Fibroblast of skin of abdomen (primary cell): Measurements from ENCODE around the gene HDAC11.
A peak's percentile ranks its signal among the peaks of the same experiment; 100 is the strongest.
"Not testable (repeated sequence)": the region's sequence is repeated elsewhere in the genome, so short reads cannot be mapped to it uniquely, and the experiment has no call there.

Experiments
- DNase-seq: peaks from one replicate; pipeline ENCODE4 v3.0.0-alpha.2; 2013

HDAC11 gene

DNA sequence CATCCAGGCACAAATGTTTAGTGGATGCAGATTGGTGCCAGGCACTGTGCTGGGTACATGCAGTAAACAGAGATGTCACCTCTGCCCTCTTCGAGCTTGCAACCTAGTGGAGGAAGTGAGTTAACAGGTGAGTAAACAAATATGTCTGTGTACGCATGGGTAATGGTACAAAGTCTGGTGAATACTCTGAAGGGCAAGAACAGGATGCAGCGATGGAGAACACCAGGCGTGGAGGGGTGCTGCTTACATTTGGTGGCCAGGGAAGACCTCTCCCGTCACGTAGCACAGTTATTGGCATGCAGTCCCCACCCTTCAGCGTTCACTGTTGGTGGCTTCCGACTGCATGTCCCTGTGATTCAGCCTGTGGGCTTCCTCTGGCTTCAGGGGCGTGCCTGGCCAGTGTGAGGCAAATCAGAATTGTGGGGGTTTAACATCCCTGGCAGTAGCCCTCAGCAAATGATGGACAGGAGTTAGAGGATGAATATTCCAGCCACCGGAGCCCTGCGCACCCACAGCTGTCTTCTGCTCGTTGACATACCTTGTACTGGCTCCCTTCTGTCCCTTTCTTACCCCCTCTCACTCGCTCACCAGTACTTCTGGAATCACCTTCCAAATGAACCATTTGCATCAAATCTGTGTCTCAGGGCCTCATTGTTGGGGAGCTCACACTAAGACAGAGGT is 9.1 kb upstream of the HDAC11 start:
- DNase-seq = no peak

DNA sequence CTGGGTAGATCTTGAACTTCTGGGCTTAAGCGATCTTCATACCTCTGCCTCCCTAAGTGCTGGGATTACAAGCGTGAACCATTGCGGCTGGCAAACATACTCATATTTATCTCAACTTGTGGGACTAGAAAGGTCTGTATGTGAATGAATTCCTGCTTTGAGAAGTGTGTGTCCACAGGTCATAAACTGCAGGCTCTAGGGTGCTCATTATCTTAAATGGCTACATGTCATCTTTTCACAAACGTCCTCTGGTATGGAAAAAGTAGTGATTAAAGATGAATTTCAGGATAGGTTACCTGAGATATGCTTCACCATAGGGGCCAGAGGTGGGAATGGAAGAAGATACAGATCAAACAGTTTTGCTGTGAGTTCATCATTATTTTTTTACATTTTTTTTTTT is 7.8 kb upstream of the HDAC11 start:
- no peak for DNase-seq

DNA sequence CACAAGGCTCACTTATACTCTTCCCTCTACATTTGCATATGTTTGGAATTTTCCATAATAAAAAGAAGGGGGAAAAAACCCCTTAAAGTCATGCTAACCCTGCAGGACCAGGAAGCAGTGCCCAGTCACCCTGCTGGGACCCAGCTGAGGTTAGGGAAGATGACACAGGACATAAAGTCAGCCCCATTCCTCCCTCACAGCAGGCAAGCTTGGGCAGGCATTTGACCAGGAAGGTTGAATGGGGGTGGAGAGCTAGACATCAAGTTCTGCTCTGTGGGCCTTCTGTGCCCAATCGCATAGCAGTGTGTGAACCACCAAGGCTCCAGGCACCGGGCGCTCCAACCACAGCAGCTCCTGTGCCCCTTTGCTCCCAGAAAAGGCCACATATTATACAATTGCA is 7.1 kb upstream of the HDAC11 start:
- no peak for DNase-seq

DNA sequence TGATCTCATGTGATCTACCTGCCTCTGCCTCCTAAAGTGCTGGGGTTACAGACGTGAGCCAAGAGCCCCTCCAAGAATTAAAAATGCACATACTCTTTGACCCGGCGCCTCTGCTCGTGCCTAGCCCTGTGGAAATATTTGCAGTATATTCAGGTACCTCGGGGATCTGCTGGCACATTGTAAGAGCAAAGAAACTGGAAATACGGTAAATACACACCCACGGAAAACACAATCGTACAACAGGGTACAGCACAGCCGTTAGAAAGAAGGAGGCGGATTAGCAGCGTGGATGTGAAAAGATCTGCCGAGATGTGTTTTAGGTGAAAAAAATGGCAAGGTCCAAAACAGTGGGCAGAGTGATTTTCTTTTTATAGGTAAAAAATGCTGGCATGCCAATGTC is 6.1 kb upstream of the HDAC11 start:
- DNase-seq = no peak

DNA sequence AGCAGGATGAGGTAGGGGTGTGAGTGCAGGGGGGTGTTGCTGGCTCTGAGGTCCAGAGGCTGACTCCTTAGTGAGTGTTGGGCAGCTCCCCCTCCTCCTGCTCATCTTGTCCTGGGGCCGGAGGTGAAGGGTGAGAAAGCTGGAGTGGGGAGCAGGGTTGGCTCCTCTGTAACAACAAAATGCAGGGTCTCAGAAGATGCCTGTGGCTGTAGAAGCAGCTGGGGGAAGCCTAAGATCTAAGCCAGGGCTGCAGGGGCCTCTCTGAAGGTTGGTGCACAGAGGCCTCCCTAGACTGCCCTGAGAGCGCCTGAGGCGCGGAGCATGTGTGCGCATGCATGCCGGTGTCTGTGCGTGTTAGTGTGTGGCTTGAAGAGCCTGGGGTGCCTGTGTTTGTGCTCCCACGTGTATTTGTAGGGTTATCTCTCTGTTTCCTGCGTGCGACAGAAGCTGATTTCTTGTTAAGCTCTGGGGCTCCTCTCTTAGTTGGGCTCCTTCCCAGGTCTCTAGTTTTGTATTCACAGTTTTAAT is 5.3 kb upstream of the HDAC11 start:
- no peak for DNase-seq

DNA sequence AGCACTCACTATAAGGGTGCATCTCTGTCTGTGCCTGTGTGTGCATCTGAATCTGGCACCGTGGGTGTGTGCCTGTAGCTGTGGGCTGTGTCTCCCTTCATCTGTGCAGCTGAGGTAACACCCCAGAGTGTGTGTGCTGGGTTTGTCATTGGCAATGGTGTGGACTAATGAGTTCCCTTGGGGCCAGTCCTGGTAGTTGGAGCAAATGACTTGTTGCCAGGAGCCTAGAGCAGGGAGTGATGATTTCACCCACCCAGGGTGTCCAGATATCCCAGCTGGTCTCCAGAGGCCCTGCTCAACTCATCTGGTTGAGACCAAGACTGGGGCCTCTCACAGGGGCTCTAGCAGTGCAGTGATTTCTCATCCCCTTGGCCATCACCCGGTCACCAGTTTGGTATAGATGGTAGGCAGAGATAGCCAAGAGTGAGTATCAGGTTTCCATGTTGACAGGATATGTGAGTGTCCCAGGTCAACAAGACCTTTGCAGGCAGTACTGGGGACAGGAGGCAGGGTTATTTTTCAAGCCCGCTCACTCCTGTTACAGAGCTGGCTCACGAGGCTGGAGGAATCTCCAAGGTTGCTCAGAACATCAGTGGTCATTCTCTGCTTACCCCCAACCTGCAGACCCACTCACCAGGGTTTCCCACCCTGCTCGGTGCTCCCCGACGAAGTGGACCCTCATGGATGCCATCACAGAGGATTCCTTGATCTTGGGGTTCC is 4.1 kb upstream of the HDAC11 start:
- no peak for DNase-seq

DNA sequence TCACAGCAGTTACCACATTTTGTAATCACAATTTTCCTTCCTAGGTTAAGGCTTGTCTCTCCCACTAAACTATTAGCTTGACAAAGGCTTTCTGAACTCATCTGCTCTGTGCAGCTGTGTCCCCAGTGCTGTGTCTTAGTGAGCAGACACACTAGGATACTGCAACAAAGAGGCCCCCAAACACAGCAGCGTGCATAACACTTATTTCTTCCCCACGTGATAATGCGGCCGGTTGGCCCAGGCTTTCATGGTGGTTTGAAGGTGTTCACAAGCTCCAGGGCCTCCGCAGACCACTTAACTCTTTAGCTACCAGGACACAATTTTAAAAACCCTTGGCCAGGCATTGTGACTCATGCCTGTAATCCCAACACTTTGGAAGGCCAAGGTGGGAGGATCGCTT is 2.2 kb upstream of the HDAC11 start:
- no peak for DNase-seq

DNA sequence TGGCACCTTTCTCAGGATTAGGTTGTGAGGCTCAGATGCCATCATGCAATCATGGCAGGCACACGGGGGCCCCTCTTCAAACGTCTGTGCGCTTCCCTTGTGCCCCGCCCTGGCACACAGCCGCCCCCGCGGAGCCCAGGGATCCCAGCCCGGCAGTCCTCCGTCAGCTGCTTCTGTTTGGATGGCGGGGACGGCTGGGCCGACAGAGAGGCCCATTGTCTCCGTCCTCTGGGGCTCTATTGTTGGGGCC is 849 bp upstream of the HDAC11 start:
- no peak for DNase-seq

DNA sequence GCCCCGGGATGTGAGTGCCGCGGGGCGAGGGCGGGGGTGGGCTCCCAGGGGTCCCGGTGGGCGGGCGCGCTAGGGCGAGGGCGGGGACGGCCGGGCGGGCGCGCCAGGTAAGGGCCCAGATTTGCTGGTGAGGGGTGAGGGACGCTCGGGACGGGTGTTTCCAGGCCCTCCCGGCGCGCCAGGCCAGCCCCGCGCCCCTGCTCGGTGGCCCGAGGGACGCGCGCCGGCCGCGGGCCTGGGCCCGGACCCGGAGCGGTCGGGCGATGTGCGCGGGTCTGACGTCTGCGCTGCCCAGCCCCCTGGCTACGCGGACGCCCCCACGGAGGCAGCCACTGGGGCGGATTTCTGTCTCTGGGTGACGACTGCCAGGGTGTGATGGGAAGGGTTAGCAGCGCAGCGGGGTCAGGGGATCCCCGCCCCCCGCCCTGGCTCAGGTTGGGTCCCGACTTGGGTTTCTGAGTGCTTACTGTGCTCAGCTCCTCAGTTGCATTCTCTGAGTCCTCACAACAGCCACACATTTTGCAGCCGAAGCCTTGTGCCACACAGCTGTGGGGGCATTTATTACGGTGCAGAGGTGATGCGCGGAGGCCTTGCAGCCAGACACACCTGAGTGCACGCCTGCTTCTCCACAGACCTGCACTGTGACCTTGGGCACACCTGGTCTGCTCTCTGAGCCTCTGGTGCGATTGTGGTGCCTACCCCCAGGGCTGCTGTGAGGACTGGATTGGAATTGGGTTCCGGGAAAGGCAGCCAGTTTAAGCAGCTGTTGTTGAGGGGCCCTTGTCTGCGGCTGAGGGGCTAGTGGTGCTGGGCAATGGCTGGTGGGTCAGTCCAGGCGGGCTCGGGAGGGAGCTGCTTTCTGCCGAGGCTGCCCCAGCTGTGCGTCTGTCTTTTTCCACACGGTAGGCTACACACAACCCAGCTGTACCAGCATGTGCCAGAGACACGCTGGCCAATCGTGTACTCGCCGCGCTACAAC is 523 bp downstream of the HDAC11 start:
- DNase-seq = peak; percentile 6

DNA sequence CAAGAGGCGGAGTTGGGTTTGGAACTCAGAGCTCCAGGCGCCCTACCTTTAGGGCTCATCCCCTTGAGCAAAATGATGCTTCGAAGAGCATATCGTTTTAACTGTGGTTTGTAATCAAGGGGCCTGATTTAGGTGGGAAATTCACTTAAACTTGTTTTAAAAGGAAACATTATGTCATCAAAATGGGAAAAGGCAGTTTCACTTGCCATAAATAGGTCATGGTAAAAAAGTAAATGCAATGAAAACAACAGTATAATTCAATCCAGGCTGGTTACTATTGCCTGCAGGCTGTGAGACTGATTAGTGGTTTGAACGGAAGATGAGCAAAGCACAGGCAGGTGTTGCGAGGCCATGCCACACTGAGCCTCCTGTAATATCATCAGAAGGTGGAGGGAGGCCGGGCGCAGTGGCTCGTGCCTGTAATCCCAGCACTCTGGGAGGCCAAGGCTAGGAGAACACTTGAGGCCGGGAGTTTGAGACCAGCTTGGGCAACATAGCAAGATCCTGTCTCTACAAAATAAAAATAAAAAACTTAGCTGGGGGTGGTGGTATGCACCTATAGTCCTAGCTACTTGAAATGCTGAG is 2.1 kb downstream of the HDAC11 start:
- no peak for DNase-seq

DNA sequence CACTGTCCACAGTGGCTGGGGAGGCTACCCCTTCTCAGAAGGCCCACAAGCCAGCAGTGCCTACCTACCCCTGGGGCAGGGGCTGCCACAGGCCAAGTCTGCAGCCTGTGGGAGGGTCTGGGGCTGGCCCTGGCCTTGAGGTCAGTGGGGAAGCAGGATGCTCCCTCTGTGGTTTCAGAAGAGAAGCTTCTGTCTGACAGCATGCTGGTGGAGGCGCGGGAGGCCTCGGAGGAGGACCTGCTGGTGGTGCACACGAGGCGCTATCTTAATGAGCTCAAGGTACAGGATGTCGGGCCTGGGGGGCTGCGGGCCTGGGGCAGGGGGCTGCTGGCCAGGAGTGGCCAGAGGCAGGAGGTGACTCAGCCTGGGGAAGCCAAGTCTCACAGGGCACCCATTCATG is 3.2 kb downstream of the HDAC11 start:
- DNase-seq = no peak

DNA sequence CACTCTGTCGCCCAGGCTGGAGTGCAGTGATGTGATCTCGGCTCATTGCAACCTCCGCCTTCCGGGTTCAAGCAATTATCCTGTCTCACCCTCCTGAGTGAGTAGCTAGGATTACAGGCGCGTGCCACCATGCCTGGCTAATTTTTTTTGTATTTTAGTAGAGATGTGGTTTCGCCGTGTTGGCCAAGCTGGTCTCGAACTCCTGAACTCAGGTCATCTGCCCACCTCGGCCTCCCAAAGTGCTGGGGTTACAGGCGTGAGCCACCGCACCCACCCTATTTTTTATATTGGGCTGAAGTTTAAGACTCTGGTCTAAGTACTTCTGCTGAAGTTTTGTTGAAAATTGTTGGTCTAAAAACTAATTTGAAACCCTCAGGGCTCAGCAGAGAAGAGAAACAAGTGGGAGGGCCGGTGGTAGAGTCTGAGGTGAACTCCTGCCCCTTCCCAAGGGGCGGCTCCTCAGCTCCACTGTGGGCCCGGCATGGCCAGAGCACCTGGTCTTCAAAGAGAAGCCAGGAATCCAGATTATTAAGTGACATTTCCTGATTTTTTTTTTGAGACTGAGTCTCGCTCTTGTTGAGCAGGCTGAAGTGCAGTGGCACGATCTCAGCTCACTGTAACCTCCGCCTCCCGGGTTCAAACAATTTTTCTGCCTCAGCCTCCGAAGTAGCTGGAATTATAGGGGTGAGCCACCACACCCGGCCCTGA is 4.0 kb downstream of the HDAC11 start:
- no peak for DNase-seq

DNA sequence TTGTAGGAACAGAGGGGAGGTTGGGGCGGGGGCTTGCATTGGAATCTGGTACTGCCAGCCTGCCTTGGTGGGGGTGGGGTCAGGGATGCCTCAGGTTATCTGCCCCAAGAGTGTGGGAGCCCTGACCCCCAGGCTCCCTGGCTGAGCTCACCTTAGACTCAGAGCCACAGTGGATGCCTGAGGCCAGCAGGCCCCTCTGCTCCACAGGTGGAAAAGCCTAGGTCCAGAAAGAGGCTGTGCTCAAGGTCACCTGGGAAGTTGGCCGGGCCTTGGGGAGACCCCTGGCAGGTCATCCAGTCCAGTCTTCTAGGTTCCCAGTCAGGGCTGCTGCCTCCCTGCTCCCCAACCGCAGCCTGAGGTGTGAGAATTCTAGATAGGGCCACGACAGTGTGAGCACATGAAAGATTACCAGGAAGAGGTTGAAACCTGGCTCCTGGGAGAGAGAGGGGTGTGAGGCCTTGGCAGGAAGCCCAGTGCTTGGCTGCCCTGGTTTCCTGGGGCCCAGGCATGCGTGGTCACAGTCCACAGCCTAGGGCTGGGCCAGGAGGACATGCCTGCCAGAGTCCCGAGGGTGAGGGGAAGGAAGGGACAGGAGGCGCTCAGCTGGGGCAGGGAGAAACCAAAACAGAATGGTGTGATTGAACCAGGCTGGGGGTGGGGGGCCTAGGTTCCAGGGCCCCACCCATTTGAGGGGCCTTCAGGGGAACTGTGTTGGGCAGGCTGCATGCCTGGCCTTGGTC is 4.9 kb downstream of the HDAC11 start:
- peak; percentile 42 for DNase-seq

DNA sequence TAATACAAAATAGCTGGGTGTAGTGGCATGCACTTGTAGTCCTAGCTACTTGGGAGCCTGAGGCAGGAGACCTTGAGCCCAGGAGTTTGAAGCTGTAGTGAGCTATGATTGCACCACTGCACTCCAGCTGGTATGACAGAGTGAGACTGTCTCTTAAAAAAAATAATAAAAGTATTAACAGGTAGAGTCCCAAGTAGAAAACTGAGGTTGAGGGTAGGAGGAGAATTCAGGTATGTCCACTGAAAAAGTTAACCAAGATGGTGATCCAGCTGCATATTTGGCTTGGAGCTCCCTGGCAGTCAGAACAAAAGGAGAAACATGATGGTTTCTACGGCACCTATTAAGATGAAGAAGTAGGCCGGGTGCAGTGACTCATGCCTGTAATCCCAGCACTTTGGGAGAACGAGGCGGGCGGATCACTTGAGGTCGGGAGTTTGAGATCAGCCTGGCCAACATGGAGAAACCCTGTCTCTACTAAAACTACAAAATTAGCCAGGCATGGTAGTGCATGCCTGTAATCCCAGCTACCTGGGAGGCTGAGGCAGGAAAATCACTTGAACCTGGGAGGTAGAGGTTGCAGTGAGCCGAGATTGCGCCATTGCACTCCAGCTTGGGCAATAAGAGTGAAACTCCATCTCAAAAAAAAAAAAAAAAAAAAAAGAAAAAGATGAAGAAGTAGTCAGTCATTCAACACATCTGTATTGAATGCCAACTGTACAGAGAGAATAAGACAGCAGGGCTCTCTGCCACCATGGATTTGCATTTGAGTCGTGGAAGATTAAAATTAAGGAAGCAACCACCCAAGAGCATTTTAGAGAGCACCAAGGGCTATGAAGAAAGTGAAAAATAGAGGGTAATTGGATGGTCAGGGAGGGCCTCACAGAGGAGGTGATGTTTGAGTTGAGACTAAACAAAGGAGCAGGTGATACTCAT is 5.8 kb downstream of the HDAC11 start:
- not testable (repeated sequence) for DNase-seq

DNA sequence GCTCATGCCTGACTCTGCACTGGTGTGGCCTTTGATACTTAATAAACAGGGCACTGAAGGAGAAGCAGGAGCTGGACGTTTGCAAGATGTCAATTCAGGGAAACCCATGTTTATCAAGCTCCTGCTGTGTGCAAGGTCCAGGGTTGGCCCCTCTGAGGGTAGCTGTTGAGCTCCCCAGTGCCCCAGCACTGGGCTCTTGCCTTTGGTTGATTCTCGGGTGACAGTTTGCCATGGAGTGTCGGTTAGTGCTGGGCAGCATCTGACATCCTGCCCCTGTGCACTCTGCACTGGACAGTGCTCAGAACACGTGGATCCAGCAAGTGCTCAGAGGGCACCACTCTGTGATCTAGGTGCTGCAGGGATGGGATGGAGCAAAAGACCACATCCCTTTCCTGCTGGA is 7.3 kb downstream of the HDAC11 start:
- no peak for DNase-seq

DNA sequence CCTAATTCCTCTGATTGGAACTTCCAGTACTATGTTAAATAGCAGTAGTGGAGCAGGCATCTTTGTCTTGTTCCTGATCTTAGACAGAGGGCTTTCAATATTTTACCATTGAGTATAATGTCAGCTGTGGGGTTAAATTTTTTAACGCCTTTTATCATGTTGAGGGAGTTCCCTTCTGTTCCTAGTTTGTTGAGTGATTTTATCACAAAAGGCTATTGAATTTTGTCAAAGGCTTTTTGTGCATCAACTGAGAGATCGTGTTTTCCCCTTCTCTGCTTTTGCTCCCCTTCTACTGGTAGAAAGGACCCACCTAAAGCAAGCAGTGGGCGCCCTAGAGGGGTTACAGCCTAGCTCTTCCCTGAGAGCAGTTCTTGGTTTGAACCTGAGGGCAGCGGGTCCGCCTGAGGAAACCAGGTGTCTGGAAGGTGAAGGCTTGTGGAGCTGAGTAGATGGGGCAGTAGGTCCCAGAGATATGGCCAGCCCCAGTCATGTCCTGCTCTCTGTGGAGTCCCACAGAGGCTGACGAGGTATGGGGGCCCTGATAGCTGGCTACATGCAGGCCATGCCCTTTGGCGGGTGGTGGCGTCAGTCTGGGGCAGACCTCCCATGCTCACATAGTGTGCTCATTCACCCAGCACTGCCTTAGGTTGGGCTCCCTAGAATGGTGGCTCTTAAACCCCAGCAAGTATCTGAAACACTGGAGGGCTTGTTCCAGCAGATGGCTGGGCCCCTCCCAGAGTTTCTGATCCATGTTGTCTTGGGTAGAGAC is 11.3 kb downstream of the HDAC11 start:
- DNase-seq = no peak

DNA sequence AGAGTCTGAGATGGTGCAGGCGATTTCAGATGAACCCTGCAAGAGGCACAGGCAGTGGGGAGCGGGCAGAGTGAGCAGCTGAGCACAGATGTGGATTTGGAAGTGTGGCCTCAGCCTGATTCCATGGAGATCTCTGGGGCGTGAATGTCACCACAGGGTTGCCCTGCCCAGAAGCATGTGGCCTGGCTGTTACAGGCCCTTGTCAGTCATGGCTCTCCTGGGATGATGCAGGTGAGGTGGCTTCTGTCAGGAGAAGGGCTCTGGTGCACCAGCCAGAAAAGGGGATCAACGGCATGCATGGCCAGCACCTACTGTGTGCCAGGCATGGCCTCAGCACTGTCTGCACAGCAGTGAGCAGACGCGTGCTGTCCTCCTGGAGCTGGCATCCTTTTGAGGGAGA is 11.9 kb downstream of the HDAC11 start:
- no peak for DNase-seq

DNA sequence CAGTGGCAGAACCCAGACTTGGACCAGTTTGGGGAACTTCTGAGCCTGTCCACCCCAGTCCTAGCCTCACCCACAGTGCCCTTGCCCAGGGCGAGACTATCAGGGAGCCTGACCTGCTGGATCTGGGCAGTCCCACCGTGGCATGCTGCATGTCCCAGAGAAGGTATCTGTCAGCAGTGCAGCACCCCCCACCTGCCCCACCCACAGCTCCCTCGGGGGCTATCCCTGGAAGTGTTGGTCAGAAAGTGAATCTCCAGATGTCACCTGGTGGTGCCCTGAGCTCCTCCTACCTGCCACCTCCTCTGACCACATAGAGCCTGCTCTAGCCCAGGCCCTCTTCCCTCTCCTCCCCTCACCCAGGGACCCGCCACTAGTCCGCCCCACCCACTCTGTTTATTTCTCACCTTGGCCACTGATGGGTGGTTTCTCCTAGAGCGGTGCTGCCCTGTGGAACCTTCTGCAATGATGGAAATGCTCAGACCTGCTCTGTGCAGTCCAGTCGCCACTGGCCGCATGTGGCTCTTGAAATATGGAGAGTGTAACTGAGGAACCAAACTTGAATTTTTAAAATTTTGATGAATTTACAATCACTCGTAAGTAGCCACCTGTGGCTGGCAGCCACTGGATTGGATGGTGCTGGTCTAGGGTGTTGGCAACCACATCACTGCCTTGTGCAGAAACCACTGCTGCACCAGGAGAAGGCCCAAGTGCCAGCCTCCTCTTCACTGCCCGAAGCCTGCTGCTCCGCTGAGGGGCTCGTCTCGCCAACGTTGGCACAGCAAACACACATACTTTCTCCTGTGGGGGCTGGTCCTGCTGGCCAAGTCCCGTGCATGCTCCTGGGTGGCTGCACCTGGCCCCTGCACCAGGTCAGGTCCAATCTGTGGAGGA is 13.1 kb downstream of the HDAC11 start:
- no peak for DNase-seq
